Measurements from ENCODE around the gene C16orf82.

C16orf82 gene

DNA sequence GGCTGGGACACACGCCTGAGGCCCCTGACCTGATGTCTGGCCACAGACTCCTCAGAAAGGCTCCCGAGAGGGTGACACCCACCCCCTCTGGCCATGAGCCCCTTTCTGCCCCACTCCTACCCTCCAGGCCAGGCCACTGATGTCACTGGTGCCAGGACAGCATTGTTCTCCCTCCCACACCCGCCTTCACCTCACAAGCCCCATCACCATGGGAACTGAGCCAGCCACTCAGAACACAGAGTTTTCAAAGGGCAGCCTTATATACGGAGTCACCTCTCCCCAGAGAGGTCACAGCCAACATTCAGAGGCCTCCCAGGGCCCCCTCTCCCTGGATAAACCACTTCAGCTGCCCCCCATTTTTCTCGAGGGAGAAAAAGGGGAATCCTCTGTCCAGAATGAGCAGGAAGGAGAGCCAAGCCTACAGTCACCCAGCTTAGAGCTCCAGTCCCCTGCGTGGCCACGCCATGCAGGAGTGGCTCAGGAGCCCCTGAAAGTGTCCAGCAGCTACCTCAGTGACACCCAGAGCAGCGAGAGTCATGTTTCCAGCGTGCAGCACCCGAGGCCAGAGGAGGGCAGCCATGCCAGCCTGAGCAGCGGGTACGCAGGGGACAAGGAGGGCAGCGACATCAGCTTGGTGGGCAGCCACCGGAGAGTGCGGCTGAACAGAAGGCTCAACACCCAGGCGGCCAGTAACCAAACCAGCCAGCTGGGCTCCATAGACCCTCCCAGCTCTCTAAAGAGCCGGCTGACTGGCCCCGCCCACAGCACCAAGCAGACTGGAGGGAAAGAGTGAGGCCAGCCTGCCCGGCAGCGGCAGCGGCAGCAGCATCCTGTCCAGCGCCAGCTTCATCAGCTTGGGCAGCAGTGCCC, at the start of gene C16orf82:
C16orf82 (plus strand) TSS at position 260 of the 870 bp plus-strand sequence.
- no peak for DNase-seq (ENCODE audit: insufficient read length, low spot score)
- FAIRE-seq = no peak

DNA sequence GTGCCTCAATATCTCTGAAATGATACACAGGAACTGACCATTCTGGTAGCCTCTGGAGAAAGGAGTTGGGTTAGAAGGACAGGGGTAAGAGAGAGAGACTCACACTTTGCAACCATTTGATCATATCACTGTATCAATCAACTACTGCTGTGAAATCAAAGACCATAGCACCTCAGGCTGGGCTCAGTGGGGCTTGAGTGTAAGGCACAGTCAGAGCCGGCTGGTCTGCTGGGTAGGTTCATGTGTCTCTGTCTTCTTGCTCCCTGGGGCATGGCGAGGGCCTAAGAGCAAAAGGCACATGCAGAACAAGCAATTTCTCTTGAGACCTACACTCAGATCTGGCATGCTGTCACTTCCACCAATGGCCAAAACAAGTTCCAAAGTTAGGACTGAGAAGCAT, 46.7 kb upstream of the C16orf82 start:
- DNase-seq (ENCODE audit: insufficient read length, low spot score) (no peak), FAIRE-seq (no peak)

DNA sequence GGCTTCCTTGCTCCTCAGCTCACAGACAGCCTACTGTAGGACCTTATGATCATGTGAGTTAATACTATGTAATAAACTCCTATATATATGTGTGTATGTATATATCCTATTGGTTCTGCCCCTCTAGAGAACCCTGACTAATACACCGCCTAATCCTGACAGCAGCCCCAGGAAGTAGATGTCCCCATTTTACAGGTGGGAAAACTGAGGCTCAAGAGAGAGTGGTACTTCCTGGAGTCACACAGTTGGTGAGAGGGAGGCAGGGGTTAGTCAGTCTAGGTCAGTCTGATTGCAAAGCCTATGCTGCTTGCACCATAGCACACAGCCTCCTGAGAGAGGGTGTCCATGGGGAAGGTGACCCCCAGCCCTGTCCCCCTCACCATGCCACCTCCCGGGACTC, 42.7 kb upstream of the C16orf82 start:
- DNase-seq (ENCODE audit: insufficient read length, low spot score) (no peak), FAIRE-seq (no peak)

DNA sequence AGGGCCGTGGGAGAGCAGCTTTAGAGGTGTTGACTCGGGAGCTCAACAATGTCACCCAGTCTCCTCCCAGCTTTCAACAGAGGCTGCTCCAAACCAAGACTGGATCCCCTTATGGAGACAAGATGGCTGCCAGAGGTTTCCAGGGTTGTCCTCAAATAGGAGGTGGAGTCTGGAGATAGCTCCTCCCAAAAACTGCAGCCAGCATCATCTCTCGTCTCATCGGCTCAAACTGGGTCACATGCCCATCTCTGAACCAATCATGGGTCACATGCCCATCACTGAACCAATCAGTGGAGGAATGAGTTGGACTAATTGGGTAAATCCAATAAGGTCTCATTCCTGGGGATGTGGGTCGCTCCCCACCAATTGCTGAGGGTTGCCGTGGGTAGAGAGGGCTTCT, 41.1 kb upstream of the C16orf82 start:
- DNase-seq (ENCODE audit: insufficient read length, low spot score) = no peak
- no peak for FAIRE-seq

DNA sequence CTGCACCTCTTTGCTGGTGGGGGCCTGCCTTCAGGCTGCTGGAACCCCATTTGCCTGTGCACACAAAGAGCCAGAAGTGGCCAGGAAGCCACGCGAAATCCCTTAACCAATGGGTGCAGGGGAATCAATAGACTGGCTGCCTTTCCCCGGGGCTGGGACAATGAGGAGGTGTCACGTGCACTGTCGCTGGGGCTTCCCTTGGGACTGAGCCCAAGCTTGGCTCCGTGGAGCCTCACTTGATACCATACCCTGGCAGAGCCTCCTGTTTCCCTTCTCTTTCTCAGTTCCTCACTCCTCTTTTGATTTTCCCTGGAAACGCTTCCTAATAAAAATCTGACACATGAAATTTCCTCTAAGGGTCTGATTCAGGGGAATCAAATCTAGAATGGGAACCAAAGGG, 38.8 kb upstream of the C16orf82 start:
- DNase-seq (ENCODE audit: insufficient read length, low spot score) (no peak), FAIRE-seq (no peak)

DNA sequence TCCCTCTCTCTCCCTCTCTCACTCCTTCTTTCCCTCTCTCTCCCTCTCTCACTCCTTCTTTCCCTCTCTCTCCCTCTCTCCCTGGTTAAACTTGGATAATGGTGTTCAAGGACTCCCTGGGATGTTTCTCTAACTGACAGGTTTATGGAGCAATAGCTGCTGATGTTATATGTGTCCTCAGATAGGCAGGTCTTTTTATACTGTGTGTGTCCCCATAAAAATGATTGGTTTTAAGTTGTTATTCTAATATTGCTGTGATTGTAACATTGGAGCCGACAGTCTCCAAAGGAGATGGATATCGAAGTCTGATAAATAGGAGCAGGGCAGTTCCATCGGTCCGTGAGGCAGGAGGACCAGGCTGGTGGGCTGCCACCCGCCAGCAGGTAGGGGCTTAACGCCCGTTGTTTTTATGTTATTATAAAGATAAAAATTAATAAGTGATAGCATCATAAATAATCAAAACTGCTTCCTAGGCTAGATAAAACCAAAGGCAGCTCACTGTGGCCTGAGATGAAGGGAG, 38.1 kb upstream of the C16orf82 start:
- FAIRE-seq (no peak), DNase-seq (ENCODE audit: insufficient read length, low spot score) (no peak)

DNA sequence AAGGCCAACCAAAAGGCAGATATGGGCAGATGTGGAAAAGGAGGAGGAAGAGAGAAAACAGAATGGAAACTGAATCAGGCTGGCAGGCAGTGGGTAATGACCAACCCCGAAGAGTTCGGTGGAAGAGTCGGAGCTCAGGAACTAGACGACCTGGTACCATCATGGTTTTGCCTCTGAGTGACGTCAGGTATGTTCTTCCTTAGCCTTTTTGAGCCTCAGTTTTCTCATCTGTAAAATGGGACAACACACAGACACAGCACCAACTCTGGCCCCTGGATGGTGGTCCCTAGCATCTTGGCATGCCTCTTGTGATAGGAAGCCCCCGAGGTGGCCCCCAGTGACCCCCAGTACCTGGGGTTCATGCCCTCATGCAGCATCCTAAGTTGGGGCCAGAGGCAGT, 37.2 kb upstream of the C16orf82 start:
- DNase-seq (ENCODE audit: insufficient read length, low spot score) (no peak), FAIRE-seq (no peak)

DNA sequence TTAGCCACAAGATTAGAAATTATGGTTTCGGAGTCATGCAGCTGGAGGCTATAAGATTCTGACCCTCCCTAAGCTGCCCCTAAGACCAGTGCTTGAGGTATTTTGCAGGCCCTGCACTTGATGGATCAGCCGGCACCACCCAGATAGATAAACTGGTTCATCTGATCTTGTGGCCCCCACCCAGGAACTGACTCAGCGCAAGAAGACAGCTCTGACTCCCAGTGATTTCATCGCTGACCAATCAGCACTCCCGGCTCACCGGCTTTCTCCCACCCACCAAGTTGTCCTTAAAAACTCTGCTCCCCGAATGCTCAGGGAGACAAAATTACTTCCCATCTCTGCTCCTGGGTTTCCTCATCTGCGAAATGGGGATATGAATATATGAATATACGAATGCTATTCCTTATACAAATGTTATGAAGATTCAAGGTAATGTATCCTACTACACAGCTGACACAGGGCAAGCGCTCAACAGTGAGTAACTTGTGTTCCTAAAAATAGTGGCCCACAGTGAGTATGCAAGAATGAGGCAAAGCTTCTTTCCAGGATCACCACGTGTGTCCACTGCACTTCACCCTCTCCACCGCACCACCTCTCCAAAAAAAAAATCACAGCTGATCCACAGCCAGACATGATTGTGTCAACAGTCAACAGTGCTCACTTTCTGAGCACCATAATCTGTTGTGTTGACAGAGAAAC, 33.3 kb upstream of the C16orf82 start:
- FAIRE-seq (no peak), DNase-seq (ENCODE audit: insufficient read length, low spot score) (no peak)

DNA sequence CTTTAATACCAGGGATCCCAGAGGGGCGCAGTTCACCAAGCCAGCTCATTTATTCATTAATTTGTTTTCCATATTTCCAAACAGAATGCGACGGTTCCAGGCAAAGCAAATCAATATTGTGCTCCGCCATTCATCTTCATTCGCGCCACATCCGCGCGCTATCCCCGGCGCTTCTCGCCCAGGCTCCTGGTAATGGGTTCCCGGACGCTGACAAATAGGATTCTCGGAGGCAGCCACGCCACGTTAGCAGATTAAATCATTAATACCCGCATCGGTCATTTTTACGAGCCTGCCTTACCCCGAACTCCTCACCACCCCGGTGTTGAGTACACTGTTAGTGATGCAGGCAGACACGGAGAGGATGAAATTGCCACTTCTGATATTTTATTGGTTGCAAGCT, 26.0 kb upstream of the C16orf82 start:
- FAIRE-seq (no peak), DNase-seq (ENCODE audit: insufficient read length, low spot score) (no peak)

DNA sequence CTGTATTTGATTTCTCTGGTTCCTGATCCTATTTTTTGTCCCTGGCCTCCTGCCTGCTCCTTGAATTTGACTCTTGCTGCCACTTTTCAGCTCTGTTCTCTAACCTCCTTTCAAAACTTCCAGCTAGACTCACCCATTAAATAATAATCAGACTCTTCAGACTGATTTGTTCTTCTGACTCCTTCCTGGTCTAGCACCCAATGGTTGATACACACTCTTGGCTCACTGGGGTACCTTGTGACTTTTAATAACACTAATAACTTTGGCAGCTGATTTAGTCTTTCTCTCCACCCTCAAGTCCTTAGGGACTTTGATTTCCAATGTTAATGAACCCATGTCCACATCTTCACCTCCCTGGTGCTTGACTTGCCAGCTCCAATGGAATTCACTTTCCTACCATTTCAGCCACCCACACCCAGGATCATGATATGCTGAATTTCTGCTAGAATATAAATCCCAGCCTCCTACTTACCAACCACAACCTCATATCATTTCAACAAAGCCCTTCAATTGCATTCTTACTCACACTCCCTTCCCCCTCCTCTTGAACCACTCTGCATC, 19.7 kb upstream of the C16orf82 start:
- DNase-seq (ENCODE audit: insufficient read length, low spot score) (no peak), FAIRE-seq (no peak)

DNA sequence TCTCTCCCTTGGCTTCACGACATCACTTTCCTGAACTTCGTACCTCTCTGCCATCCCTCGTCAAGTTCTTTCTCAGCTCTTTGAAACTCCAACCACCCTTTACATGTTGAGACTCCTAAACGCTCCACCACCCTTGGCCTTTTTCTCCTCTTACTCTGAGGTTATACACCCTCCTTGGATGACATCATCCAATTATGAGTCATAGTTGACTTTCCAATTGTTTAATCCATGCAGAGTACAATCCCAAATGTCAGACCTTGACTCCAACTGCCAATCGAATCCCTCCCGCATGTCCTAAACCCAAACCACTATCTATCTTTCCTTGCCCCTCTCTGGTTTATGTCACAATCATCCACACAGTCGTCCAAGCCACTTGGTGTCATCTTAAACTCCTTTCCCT, 18.4 kb upstream of the C16orf82 start:
- DNase-seq (ENCODE audit: insufficient read length, low spot score) (no peak), FAIRE-seq (no peak)

DNA sequence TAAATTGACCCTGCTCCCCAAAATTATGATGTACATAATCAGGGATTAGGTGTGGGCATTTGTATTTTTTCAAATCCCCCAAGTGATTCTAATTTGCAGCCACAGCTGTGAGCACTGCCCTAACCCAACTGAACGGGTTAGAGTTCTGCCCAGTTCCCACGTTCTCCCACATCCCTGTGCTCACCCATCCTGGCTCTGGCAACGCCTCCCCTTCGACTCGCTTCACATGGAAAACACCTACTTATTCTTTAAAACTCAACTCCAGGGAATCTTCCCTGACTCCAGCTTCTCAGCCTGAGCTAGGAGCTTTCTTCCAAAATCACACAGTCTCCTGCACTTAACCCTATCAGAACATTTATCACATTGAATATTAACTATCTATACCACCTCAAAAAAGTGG, 17.6 kb upstream of the C16orf82 start:
- no peak for DNase-seq (ENCODE audit: insufficient read length, low spot score)
- no peak for FAIRE-seq

DNA sequence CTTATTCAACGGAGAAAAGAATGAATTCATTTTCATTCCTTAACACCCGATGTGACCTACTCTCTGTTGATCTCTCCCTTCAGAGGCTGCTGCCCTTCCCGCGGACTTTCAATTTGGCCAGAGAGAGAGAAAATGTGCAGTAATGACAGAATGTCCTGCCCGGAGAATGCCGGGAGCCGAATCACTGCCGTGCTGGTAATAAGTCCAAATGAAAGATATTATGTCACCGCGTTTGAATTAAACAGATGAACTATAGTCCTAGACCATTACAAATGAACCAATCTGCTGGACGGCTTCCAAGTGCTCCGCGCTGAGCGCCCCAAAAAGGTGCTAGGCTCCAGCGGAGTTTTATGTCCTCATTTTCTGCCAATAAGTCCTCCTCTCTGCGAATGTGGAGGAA, 14.7 kb upstream of the C16orf82 start:
- FAIRE-seq = no peak
- no peak for DNase-seq (ENCODE audit: insufficient read length, low spot score)

DNA sequence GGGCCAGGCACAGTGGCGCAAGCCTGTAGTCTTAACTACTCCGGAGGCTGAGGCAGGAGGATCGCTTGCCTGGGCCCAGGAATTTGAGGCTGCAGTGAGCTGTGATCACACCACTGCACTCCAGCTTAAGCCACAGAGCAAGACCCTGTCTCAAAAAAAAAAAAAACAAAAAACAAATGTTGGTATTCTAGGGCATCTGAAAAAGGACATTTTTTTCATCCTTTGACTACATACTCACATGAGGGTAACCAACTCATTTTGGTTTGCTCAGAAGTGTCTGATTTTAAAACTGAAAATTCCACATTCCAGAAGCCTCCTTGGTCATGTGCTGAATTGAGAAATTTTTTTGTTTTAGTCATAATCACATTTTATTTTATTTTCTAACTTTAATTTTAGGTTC, 12.7 kb upstream of the C16orf82 start:
- no peak for FAIRE-seq
- no peak for DNase-seq (ENCODE audit: insufficient read length, low spot score)

DNA sequence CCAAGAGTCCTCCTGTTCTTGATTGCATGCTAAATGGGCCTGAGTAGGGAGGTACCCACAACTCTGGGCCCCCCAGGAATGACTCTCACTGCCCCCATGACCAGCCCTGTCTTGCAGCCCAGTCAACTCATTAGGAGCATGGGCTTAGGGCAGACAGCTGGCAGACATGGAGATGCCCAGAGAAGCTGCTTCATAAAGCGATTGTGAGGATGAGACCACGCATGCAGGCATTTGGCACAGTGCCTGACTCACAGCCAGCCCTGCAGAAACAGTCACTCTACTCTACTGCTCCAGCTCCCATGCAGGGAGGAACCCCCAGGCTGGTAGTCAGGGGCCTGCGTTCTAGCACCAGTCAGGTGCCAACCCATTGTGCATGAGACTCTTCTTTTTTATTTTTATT, 8.4 kb upstream of the C16orf82 start:
- no peak for DNase-seq (ENCODE audit: insufficient read length, low spot score)
- no peak for FAIRE-seq

DNA sequence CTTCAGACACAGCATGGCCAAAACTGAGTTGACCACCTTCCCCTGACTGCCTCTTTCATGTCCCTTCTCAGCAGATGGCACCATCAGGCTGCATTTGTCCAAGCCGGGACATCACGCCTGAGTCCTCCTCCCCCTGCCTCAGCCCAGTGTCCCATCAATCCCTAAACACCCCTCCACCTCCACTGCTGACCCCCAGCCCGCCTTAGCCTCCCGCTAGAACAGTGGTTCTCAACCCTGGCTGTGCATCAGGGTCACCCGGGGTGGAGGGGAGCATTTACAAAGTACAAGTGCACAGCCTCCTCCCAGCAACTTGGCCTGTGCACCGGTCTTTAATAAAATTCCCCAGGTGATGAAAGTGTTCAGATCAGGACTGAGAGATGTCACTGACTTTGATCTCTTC, 4.0 kb downstream of the C16orf82 start:
- DNase-seq (ENCODE audit: insufficient read length, low spot score) (no peak), FAIRE-seq (no peak)

DNA sequence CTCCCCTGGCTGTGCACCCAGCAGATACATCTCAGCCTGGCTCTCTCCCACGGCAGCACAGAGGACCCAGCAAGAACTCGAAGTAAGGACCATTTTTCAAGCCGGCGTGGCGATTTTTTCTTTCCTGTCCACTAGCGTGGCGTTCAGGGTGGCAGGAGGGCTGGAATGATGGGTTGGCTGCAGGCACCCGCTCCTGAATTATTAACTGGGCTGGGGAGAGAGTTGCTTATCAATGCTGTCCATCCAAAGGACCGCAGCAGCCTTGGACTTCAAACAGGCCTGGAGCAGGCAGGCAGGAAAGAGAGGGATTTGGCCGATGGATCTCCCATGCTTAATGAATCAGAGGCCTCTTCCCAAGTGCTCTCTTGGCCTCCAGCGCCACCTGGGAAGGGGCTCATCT, 7.0 kb downstream of the C16orf82 start:
- no peak for FAIRE-seq

DNA sequence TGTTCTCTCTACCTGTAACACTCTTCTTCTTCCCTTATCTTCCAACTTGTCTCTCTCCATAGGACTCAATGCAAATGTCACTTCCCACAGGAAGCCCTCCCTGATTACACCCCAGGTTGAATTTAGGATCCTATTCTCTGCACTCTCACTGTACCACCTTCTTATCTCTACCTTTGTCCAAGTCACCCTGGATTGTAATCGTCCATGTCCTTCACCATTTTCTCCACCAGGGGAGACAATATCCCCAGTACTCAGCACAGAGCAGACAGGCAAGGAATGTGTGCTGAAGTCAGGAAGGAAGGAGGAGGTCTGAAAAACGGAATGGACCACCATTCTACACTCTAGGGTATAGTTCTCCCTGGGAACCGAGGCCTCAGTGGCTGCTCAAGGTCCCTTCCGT, 14.2 kb downstream of the C16orf82 start:
- DNase-seq (ENCODE audit: insufficient read length, low spot score) (no peak), FAIRE-seq (no peak)

More for the DNA sequence above, 7.0 kb downstream of the C16orf82 start:
- DNase-seq (ENCODE audit: insufficient read length, low spot score) = no peak

DNA sequence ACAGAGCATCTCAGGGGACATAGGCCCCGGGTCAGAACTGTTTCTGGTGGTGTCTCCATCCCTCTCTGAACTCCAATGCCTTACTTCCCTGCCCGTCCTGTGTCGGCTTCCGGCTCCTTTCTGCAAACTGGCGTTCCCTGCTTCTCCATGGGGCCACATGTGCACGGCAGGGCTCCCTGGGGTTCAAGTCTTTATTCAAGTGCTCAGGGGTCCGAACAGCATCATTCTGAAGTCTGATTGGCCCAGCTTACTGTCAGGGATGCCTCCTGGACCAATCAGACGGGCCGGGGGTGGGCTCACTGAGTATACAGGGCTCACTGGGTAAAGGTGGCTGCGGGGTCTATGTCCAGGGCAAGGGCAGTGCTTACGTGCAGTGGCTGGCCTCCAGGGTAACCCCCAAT, 17.1 kb downstream of the C16orf82 start:
- FAIRE-seq = no peak

DNA sequence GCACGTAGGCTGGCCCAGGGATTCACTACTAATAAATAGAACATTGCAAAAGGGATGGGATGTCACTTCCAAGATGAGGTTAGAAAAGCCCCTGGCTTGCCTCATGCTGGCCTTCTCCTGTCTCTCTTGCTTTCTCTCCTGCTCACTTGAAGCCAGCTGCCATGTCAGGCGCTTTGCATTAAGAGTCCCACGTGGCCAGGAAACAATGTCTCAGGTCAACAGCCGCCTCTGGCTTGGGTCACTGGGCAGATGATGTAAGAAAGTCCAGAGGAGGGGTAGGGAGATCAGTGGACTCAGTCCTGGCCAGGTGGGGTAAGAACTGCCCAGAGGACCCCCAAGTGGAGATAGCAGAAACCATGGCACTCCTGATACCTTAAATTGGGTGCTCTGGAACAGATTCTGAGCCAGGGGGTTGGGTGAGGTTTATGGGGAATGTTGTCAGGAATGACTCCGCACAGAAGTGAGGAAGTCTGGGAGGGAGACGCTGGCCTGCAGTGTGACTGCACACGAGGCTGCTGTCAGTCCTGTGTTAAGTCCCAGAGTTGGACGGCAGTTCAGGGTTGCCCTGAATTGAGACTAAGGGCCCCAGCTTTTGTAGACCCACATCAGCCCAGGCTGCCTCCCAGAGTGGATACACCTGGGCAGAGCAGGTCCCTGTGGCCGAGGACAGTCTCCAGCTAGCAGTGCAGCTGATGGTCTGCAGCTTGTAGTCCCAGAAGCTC, 17.7 kb downstream of the C16orf82 start:
- no peak for FAIRE-seq

More for the DNA sequence above, 17.1 kb downstream of the C16orf82 start:
- DNase-seq (ENCODE audit: insufficient read length, low spot score) = no peak

DNA sequence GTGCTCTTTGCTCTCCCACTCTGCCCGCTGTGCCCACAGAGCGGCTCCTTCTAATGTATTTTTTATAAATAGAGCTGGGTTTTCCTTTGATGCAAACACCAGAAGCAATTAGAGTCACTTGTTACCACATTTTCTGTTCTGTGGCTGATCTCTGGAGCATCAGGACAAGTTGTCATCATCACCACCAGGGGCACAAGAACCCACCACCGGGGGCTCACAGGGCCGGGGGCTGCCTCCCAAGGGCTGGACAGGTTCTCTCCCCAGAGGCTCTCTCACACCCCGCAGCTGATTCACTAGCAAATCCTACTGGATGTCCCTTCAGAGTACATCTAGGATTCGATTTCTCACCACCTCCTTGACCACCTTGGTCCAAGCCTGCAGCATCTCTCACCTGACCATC, 18.5 kb downstream of the C16orf82 start:
- FAIRE-seq = no peak
- no peak for DNase-seq (ENCODE audit: insufficient read length, low spot score)

More for the DNA sequence above, 17.7 kb downstream of the C16orf82 start:
- no peak for DNase-seq (ENCODE audit: insufficient read length, low spot score)

All from GM19239 (cell line).